Upper lobe of left lung (tissue), 6 donors: ENCODE results near the gene DLGAP1. TPM values are rescaled to one million over a fixed set of nuclear protein-coding genes. Genes with fewer than 3 reads are reported as not detected.

Experiments
- ATAC-seq, 2 donors: fragments of 200-7000 bp; cut with Tn5 transposase; one replicate each; pipeline ENCODE4 v1.9.1; 2022; ENCODE audit warnings: mild to moderate bottlenecking in 2 of 2, moderate library complexity in 2 of 2; ENCODE audit not compliant: low FRiP score in 2 of 2
- DNase-seq, 2 donors: peaks; one replicate each; pipeline ENCODE4 v3.0.0-alpha.2; 2019 to 2020
- H3K27ac ChIP-seq, 4 donors: fragments of 200-600 bp; sonication (generic); one replicate each; pipeline ENCODE4 v1.5.1; 2016 to 2019
- H3K27me3 ChIP-seq, 4 donors: fragments of 200-600 bp; sonication (generic); one replicate each; pipeline ENCODE4 v1.5.1; 2017 to 2019
- H3K36me3 ChIP-seq, 4 donors: fragments of 200-600 bp; sonication (generic); one replicate each; pipeline ENCODE4 v1.5.1; 2016 to 2019
- H3K4me1 ChIP-seq, 4 donors: fragments of 200-600 bp; sonication (generic); one replicate each; pipeline ENCODE4 v1.5.1; 2018 to 2019
- H3K4me3 ChIP-seq, 4 donors: fragments of 200-600 bp; sonication (generic); one replicate each; pipeline ENCODE4 v1.5.1; 2017 to 2019; ENCODE audit warnings: mild to moderate bottlenecking in 2 of 4, moderate library complexity in 1 of 4
- H3K9me3 ChIP-seq, 4 donors: fragments of 200-600 bp; sonication (generic); one replicate each; pipeline ENCODE4 v1.5.1; 2018 to 2019
- CTCF ChIP-seq, 6 experiments: fragments of 450-650 bp in 4 of 6; fragments of 200-600 bp in 2 of 6; sonication (generic) in 2 of 6; IDR thresholded peaks; one replicate each; pipeline ENCODE4 v1.5.1; 2016 to 2019; ENCODE audit warnings: antibody characterized with exemption in 6 of 6
- EP300 ChIP-seq, 4 donors: sonication (generic); formaldehyde crosslinking; IDR thresholded peaks; one replicate each; pipeline ENCODE4 v1.5.1; 2017; ENCODE audit warnings: antibody characterized with exemption in 4 of 4, control low read depth in 2 of 4
- POLR2A ChIP-seq, 4 donors: fragments of 450-650 bp; IDR thresholded peaks; one replicate each; pipeline ENCODE4 v1.5.1; 2016 to 2017; ENCODE audit warnings: antibody characterized with exemption in 4 of 4, mild to moderate bottlenecking in 2 of 4
- POLR2AphosphoS5 ChIP-seq, 2 donors: sonication (generic); formaldehyde crosslinking; IDR thresholded peaks; one replicate each; pipeline ENCODE4 v1.5.1; 2017; ENCODE audit warnings: antibody characterized with exemption in 2 of 2
- WGBS, 2 donors: methylation state at CpG; one replicate each; pipeline ENCODE4 v1.1.5; 2017 to 2018; 5-methylcytosine and 5-hydroxymethylcytosine counted together
- total RNA-seq, 6 donors: library from RNA; depleted of rRNA in 4 of 6; stranded (reverse); fragments of >200 nt in 4 of 6; gene quantifications; one replicate each; pipeline versions ENCODE4 v1.1.0 to v1.2.1, GENCODE V29; 2016 to 2021
- donor health status: DM: no; HTN: no; CAD: no; lungs with moderate emphysema.
- donor health status: DM: no; HTN: yes; CAD: no; lungs with severe emphysema.

The DLGAP1 gene
- total RNA-seq, 6 donors from 2014 or later = 2.1 to 4.6 (median 3.6) TPM

DNA sequence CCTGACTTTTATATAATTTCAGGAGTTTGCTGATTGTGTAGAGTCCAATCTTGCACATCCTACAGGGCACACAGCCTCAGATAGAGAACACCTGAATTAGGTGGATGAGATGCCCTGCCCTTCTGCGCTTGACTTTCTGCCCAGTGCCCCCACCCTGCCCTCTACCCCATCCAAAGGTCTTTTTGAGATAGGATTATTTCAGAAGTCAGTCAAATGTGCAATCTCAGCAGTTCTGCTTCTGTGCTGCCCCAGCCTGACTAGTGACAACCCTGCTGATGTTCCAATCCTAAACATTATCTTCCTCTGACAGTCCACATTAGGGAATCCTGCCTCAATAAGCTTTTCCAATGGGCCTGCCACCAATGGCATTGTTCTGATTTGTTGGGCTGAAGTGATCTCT is 593.6 kb downstream of the DLGAP1 start:
- no peak overlapping the region for H3K27ac ChIP-seq
- no peaks in the 10 kb centered on the region for H3K4me1 ChIP-seq
- H3K36me3 ChIP-seq = no peaks in the 10 kb centered on the region
- no peaks in the 10 kb centered on the region for H3K27me3 ChIP-seq
- 96 to 100% methylated on average over 1 of the region's 1 CpG for WGBS, 2 donors
- TF ChIP-seq EP300 (IDR thresholded peaks at IDR 0.05) (no peak), CTCF (IDR thresholded peaks at IDR 0.05) (no peak), POLR2AphosphoS5 (IDR thresholded peaks at IDR 0.05) (no peak), POLR2A (IDR thresholded peaks at IDR 0.05) (no peak)
- DNase-seq (no peak), ATAC-seq (no peak)
- no peak overlapping the region for H3K4me3 ChIP-seq
- H3K9me3 ChIP-seq = no peaks in the 10 kb centered on the region

DNA sequence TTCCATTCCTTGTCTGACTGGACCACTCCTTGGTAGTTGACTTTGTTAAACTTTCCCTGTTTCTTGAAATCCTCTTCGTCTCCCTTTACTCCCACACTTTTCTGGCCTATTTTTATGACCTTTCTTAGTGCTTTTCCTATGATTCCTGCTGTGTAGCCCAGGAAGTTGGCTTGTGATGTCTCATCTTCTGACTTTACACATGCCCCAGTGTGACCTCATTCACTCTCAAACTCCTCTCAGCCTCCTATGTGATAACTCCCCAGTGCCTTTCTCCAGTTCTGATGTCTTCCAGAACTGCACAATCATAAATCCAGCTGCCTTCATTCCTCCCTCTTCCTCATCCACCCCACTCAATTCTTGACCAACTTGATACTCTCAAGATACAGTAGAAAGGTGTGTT is 597.6 kb downstream of the DLGAP1 start:
- no peaks in the 10 kb centered on the region for H3K27me3 ChIP-seq
- no peak overlapping the region for H3K27ac ChIP-seq
- TF ChIP-seq EP300 (IDR thresholded peaks at IDR 0.05) = no peak
- ATAC-seq (no peak), DNase-seq (no peak)
- no peaks in the 10 kb centered on the region for H3K4me1 ChIP-seq
- 78 to 91% methylated on average over 1 of the region's 1 CpG for whole genome bisulfite sequencing, 2 donors
- no peaks in the 10 kb centered on the region for H3K36me3 ChIP-seq
- H3K9me3 ChIP-seq = no peaks in the 10 kb centered on the region
- no peak overlapping the region for H3K4me3 ChIP-seq

GRCh38 chr18:3855966-3856365 is 599.1 kb downstream of the DLGAP1 start:
- WGBS, 2 donors = 74 to 83% methylated on average over 3 of the region's 3 CpGs
- Histone ChIP-seq H3K27ac (no peak overlapping the region), H3K9me3 (no peaks in the 10 kb centered on the region), H3K27me3 (no peaks in the 10 kb centered on the region), H3K4me3 (no peak overlapping the region), H3K4me1 (no peaks in the 10 kb centered on the region), H3K36me3 (no peaks in the 10 kb centered on the region)
- DNase-seq (no peak), ATAC-seq (no peak)
- TF ChIP-seq POLR2AphosphoS5 (IDR thresholded peaks at IDR 0.05) = no peak
- TF ChIP-seq CTCF (IDR thresholded peaks at IDR 0.05) = no peak
- TF ChIP-seq EP300 (IDR thresholded peaks at IDR 0.05) = no peak

DNA sequence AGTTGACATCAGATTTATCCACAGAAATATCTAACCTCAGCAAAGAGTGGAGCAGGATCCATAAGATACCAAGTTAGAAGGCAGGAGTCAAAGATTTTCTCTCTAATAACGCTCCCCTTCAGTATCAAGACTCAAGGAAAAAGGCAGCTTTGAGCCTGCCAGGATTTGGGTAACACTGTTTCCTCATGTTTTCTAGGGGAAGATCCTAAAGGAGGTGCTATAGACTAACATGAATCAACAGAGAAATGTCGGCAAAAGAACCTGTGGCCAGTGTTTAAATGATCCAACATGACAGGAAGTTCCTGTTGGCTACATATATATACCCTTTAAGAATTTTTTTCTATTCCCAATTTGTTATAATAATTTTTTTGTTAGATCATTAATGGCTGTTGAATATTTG is 602.8 kb downstream of the DLGAP1 start:
- 72% methylated on average over 2 of the region's 2 CpGs for WGBS, 2 donors
- Histone ChIP-seq H3K36me3 (no peaks in the 10 kb centered on the region), H3K9me3 (no peaks in the 10 kb centered on the region), H3K27me3 (no peaks in the 10 kb centered on the region), H3K4me1 (no peaks in the 10 kb centered on the region), H3K27ac (no peak overlapping the region), H3K4me3 (no peak overlapping the region)
- DNase-seq (no peak), ATAC-seq (no peak)
- TF ChIP-seq EP300 (IDR thresholded peaks at IDR 0.05) (no peak), POLR2A (IDR thresholded peaks at IDR 0.05) (no peak), CTCF (IDR thresholded peaks at IDR 0.05) (no peak), POLR2AphosphoS5 (IDR thresholded peaks at IDR 0.05) (no peak)

GRCh38 chr18:3851159-3851558 is 603.9 kb downstream of the DLGAP1 start:
- H3K36me3 ChIP-seq = no peaks in the 10 kb centered on the region
- TF ChIP-seq POLR2AphosphoS5 (IDR thresholded peaks at IDR 0.05) = no peak
- no peak for TF ChIP-seq CTCF (IDR thresholded peaks at IDR 0.05)
- no peaks in the 10 kb centered on the region for H3K4me1 ChIP-seq
- H3K4me3 ChIP-seq = no peak overlapping the region
- 82 to 85% methylated on average over 2 of the region's 2 CpGs for WGBS, 2 donors
- no peaks in the 10 kb centered on the region for H3K27me3 ChIP-seq
- DNase-seq (no peak), ATAC-seq (no peak)
- no peak overlapping the region for H3K27ac ChIP-seq
- no peaks in the 10 kb centered on the region for H3K9me3 ChIP-seq
